HG02884 (cell line): ENCODE data around the gene PALS2.
A peak's percentile ranks its signal among the peaks of the same experiment; 100 is the strongest.

Source experiments
- ATAC-seq: cut with Tn5 transposase; IDR thresholded peaks from one replicate; pipeline ENCODE4 v1.9.1; 2021; ENCODE audit warnings: mild to moderate bottlenecking, moderate library complexity; ENCODE audit not compliant: unreplicated experiment

The PALS2 gene

GRCh38 chr7:24582166-24582565 lies 8.9 kb downstream of the PALS2 start:
- ATAC-seq = no peak

GRCh38 chr7:24587853-24588252 lies 14.6 kb downstream of the PALS2 start:
- peak; percentile 54 for ATAC-seq

GRCh38 chr7:24591152-24591551 lies 17.9 kb downstream of the PALS2 start:
- ATAC-seq = no peak

GRCh38 chr7:24595671-24596418 lies 22.6 kb downstream of the PALS2 start:
- ATAC-seq = no peak

DNA sequence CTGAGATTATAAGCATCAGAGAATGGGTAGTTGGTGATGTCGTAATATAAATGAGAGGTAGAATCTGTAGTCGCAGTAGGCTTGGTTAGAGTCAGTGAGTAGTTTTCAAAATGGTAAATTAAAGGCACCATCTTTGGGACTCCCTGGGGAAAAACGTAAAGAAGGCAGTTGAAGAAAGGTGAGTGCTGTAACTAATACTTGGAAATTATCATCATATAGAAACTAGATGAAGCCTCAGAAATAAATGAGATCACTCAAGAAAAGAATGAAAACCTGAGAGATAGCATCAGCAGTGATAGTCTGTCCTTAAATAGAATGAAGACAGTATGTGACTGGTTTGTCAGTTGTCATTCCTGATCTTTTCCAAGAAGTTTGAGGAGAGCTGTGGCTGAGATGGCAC lies 23.8 kb downstream of the PALS2 start:
- ATAC-seq = peak; percentile 64

DNA sequence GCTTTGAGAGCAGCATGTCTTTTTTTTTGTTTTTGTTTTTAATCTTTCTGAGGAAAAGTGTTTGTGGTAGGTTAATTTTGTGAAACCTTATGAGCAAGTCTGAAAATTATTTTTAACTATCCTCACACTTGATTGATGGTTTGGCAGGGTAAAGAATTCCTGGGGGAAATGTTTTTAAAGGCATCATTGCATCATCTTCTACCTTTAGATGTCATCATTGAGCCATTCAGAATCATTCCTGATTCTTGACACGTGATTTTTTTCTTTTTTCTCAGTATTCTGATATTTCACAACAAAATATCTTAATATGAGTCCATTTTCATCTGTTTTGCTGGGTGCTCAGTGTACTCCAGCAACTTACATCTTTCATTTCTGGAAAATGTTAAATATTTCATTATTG lies 28.3 kb downstream of the PALS2 start:
- no peak for ATAC-seq

- ATAC-seq = no peak
These were observed 29.7 kb downstream of the PALS2 start for GRCh38 chr7:24602860-24603456.

DNA sequence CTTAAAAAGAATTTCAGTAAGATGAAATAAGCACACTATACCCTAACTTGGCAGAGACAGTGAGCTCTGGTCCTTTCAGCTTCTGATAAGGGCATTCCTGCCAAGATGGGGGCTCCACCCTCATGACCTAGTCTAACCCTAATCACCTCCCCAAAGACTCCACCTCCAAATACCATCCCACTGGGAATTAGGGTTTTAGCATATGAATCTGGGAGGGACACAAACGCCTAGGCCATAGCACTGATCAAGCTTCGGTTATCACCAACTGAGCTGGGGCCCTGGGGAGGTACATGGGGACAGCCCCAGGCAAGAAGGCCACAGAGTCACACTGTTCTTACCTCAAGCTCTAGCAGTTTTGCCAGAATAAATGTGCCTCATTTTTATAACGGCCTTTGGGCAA lies 31.4 kb downstream of the PALS2 start:
- ATAC-seq = no peak

- no peak for ATAC-seq
These were observed 35.3 kb downstream of the PALS2 start for GRCh38 chr7:24608504-24608903.

- ATAC-seq = no peak
These were observed 35.8 kb downstream of the PALS2 start for GRCh38 chr7:24609059-24609458.

- ATAC-seq = no peak
These were observed 36.3 kb downstream of the PALS2 start for GRCh38 chr7:24609570-24609969.

DNA sequence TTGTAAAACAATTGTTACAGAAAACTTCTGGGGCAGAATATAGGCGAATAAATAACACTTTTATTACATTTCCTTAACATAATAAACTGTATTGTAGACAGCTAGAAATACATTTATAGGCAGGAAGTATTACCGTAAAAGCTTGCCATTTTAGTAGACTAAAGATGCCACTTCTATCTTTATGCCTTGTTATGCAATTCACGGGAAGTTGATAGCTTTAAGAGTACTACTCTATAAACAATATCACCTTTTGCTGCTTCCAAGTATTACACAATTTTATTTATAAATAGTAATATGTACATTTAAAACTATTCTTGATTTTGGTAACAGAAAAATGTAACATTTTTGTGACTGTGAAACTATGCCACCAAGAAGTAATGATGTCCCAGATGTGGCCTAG lies 37.9 kb downstream of the PALS2 start:
- no peak for ATAC-seq

- no peak for ATAC-seq
These were observed 44.8 kb downstream of the PALS2 start for GRCh38 chr7:24617957-24618616.

- ATAC-seq = no peak
These were observed 46.7 kb downstream of the PALS2 start for GRCh38 chr7:24619978-24620377.

GRCh38 chr7:24622646-24623182 lies 49.5 kb downstream of the PALS2 start:
- ATAC-seq = no peak
